H54 (cell line): ENCODE results near the gene CDC14A.

Experiments used
- DNase-seq: peaks from one replicate; pipeline ENCODE4 v3.0.0; 2011; ENCODE audit warnings: low spot score, mixed read lengths; ENCODE audit not compliant: insufficient read length
- FAIRE-seq: peaks from 3 replicates; lab custom pipeline; 2011; peaks lifted over from hg19 to GRCh38; lab: Jason Lieb, UNC
- POLR2A ChIP-seq: IDR thresholded peaks from 2 replicates; pipeline ENCODE4 v1.6.1; 2011; ENCODE audit warnings: low read depth, mild to moderate bottlenecking, low read length

Gene CDC14A

GRCh38 chr1:100462326-100463025 is 110.2 kb downstream of the CDC14A start:
- no peak for TF ChIP-seq POLR2A
- DNase-seq (no peak), FAIRE-seq (no peak)

GRCh38 chr1:100463791-100464424 is 111.6 kb downstream of the CDC14A start:
- DNase-seq (peak; percentile 39), FAIRE-seq (peak; percentile 94)
- no peak for TF ChIP-seq POLR2A

GRCh38 chr1:100469578-100469977 is 117.3 kb downstream of the CDC14A start:
- FAIRE-seq (no peak), DNase-seq (no peak)
- no peak for TF ChIP-seq POLR2A

GRCh38 chr1:100474834-100475233 is 122.5 kb downstream of the CDC14A start:
- no peak for DNase-seq
- no peak for FAIRE-seq
- TF ChIP-seq POLR2A: no peak

GRCh38 chr1:100476735-100477290 is 124.5 kb downstream of the CDC14A start:
- no peak for TF ChIP-seq POLR2A
- FAIRE-seq (no peak), DNase-seq (no peak)

GRCh38 chr1:100478816-100479215 is 126.5 kb downstream of the CDC14A start:
- FAIRE-seq: no peak
- no peak for DNase-seq
- no peak for TF ChIP-seq POLR2A

- no peak for TF ChIP-seq POLR2A
- FAIRE-seq (no peak), DNase-seq (no peak)
Observed at GRCh38 chr1:100479620-100480338, 127.5 kb downstream of the CDC14A start.

- FAIRE-seq: no peak
Observed at GRCh38 chr1:100481303-100481702, 129.0 kb downstream of the CDC14A start.

GRCh38 chr1:100482167-100482566 is 129.9 kb downstream of the CDC14A start:
- TF ChIP-seq POLR2A: no peak
- no peak for FAIRE-seq
- DNase-seq: no peak

More at GRCh38 chr1:100481303-100481702, 129.0 kb downstream of the CDC14A start:
- no peak for TF ChIP-seq POLR2A
- no peak for DNase-seq

- FAIRE-seq: no peak
Observed at GRCh38 chr1:100482748-100483147, 130.4 kb downstream of the CDC14A start.

GRCh38 chr1:100483230-100483629 is 130.9 kb downstream of the CDC14A start:
- DNase-seq (no peak), FAIRE-seq (no peak)
- TF ChIP-seq POLR2A: no peak

More at GRCh38 chr1:100482748-100483147, 130.4 kb downstream of the CDC14A start:
- DNase-seq: no peak
- TF ChIP-seq POLR2A: no peak

GRCh38 chr1:100485855-100486258 is 133.6 kb downstream of the CDC14A start:
- DNase-seq: no peak
- TF ChIP-seq POLR2A: no peak
- FAIRE-seq: no peak

GRCh38 chr1:100494393-100495084 is 142.2 kb downstream of the CDC14A start:
- no peak for TF ChIP-seq POLR2A
- FAIRE-seq (no peak), DNase-seq (no peak)

GRCh38 chr1:100496896-100497295 is 144.6 kb downstream of the CDC14A start:
- no peak for DNase-seq
- TF ChIP-seq POLR2A: no peak
- FAIRE-seq: no peak
